Measurements from ENCODE around the gene SHROOM2.

Gene SHROOM2

GRCh38 chrX:9746148-9746888 lies 39.9 kb upstream of the SHROOM2 start:
- Histone ChIP-seq H3K36me3 (ENCODE audit: control insufficient read depth in 2 of 2, insufficient read depth in 1 of 2, low read length in 2 of 2) (no peaks in the 10 kb centered on the region), H3K9me3 (ENCODE audit: control insufficient read depth, insufficient read depth, low read depth, low read length) (no peaks in the 10 kb centered on the region), H3K4me3 (ENCODE audit: low read depth, low read length) (no peak overlapping the region), H3K4me1 (ENCODE audit: control insufficient read depth, insufficient read depth, low read length) (no peaks in the 10 kb centered on the region), H3K27ac (ENCODE audit: extremely low read depth, low read depth, low read length) (no peak overlapping the region)
- ChIA-PET CTCF (interaction anchor here (0.6 kb wide), 1 partner anchor 374 kb away, joined by 4 read pairs; no protein-coding TSS in a partner anchor), POLR2A (no interaction called here)
- TF ChIP-seq ZNF394 (tag by site-specific recombination; IDR thresholded peaks at IDR 0.05; ENCODE audit: borderline replicate concordance): no peak
- TF ChIP-seq ZBTB17 (tag by site-specific recombination; IDR thresholded peaks at IDR 0.05): no peak

GRCh38 chrX:9747644-9748043 lies 38.6 kb upstream of the SHROOM2 start:
- no peaks in the 10 kb centered on the region for H3K36me3 ChIP-seq (ENCODE audit: control insufficient read depth in 2 of 2, insufficient read depth in 1 of 2, low read length in 2 of 2)
- ChIA-PET POLR2A (no interaction called here), CTCF (interaction anchor here (0.6 kb wide), 1 partner anchor 18 kb away, joined by 5 read pairs; no protein-coding TSS in a partner anchor)
- no peak overlapping the region for H3K4me3 ChIP-seq (ENCODE audit: low read depth, low read length)
- no peaks in the 10 kb centered on the region for H3K4me1 ChIP-seq (ENCODE audit: control insufficient read depth, insufficient read depth, low read length)
- TF ChIP-seq GLIS1 (tag by site-specific recombination; IDR thresholded peaks at IDR 0.05) (no peak), ZNF391 (tag by site-specific recombination; IDR thresholded peaks at IDR 0.05; ENCODE audit: borderline replicate concordance, low read depth) (no peak), ZNF530 (tag by site-specific recombination; IDR thresholded peaks at IDR 0.05; ENCODE audit: low read depth) (no peak), ZNF571 (tag by site-specific recombination; IDR thresholded peaks at IDR 0.05) (no peak), ZNF18 (tag by site-specific recombination; IDR thresholded peaks at IDR 0.05) (no peak), ZBTB26 (tag by site-specific recombination; optimal IDR thresholded peaks at IDR 0.05) (no peak), IKZF3 (tag by site-specific recombination; IDR thresholded peaks at IDR 0.05) (no peak), ZNF274 (IDR thresholded peaks at IDR 0.05; ENCODE audit: low read length) (no peak), ZNF274 (tag by site-specific recombination; IDR thresholded peaks at IDR 0.05; ENCODE audit: borderline replicate concordance) (no peak), ZBTB8A (tag by site-specific recombination; IDR thresholded peaks at IDR 0.05) (no peak), ZNF785 (tag by site-specific recombination; IDR thresholded peaks at IDR 0.05) (no peak)
- H3K9me3 ChIP-seq (ENCODE audit: control insufficient read depth, insufficient read depth, low read depth, low read length): no peaks in the 10 kb centered on the region
- H3K27ac ChIP-seq (ENCODE audit: extremely low read depth, low read depth, low read length): no peak overlapping the region

GRCh38 chrX:9749146-9749692 lies 37.0 kb upstream of the SHROOM2 start:
- H3K4me1 ChIP-seq (ENCODE audit: control insufficient read depth, insufficient read depth, low read length): no peaks in the 10 kb centered on the region
- ChIA-PET POLR2A (no interaction called here), CTCF (no interaction called here)
- no peak overlapping the region for H3K27ac ChIP-seq (ENCODE audit: extremely low read depth, low read depth, low read length)
- H3K9me3 ChIP-seq (ENCODE audit: control insufficient read depth, insufficient read depth, low read depth, low read length): no peaks in the 10 kb centered on the region
- H3K36me3 ChIP-seq (ENCODE audit: control insufficient read depth in 2 of 2, insufficient read depth in 1 of 2, low read length in 2 of 2): no peaks in the 10 kb centered on the region
- no peak overlapping the region for H3K4me3 ChIP-seq (ENCODE audit: low read depth, low read length)
- TF ChIP-seq ZNF274 (IDR thresholded peaks at IDR 0.05; ENCODE audit: low read length): no peak
- TF ChIP-seq ZNF274 (tag by site-specific recombination; IDR thresholded peaks at IDR 0.05; ENCODE audit: borderline replicate concordance): no peak
- no peak for TF ChIP-seq PBX3 (CRISPR knock-in tag; IDR thresholded peaks at IDR 0.05)
- TF ChIP-seq YY2 (tag by site-specific recombination; IDR thresholded peaks at IDR 0.05): no peak
- no peak for TF ChIP-seq ZBTB1 (tag by site-specific recombination; IDR thresholded peaks at IDR 0.05)
- TF ChIP-seq PATZ1 (tag by site-specific recombination; IDR thresholded peaks at IDR 0.05): no peak
- no peak for TF ChIP-seq WT1 (tag by site-specific recombination; IDR thresholded peaks at IDR 0.05)
- TF ChIP-seq PRDM10 (tag by site-specific recombination; IDR thresholded peaks at IDR 0.05): no peak
- no peak for TF ChIP-seq ZNF791 (tag by site-specific recombination; IDR thresholded peaks at IDR 0.05)

Measured in HEK293 (cell line).